Inflammatory macrophage (primary cell): ENCODE results near the gene FLNB.

Experiments used
- DNase-seq, 2 donors: peaks; one replicate each; pipeline ENCODE4 v3.0.0-alpha.2; 2020 to 2022

The FLNB gene

DNA sequence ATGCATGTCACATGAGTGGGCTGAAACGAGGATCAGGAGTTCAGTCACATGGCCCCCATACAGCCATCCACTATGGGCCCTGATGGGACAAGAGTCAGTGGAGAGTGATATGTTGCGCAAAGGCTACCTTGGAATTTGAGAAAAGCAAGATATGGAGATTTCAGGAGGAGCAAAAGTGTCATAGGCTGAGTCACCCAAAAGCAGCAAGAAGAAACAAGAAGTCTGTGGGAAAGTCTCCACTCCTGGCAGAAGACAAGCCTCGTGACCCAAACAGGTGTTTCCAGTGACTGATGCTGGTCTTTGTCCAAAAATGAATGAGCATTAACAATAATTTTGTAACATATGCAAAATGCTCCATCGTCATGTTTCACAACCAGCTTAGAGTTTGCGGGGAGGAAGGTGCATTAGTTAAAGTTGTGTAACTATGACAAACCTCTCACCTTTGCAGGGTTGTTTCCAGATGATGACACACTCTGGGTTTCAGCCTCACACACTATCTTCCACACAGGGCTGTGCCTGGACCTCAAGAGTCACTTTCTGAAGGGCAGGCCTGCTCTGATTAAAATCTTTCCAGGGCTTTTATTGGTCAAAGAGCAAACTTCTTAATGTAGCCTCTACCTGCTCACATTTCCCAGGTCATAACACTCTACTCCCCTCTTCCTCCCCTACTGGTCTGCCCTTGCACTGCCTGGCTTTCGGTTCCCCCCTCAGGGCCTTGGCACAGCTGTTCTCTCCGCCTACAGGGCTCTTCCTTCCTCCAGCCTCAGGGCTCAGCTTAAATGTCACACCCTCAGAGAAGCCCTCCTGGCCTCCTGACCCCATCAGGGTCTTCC is 206.5 kb downstream of the FLNB start:
- DNase-seq: peak; percentile 77 to 82

DNA sequence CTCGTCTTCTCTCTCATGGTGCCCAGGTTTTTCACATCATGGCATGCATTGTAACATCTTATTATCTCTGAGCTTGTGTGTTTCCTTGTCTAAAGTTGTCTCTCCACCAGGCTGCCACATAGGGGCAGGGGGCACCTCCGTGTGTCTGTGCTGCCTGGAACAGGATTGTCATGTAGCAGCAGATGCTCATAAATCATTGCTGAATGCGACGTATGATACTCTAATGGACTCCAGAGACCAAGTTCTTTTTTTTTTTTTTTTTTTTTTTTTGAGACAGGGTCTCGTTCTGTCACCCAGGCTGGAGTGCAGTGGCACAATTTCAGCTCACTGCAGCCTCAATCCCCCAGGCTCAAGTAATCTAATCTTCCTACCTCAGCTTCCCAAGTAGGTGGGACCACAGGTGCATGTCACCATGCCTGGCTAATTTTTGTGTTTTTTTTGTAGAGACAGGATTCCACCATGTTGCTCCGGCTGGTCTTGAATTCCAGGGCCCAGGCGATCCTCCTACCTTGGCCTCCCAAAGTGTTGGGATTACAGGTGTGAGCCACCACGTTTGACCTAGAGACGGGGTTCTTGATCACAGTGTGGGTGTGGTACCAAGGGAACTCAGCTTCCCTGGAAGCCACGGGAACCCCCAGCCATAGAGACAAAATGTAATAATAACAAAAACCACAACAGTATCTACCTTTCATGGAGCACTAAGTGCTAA is 207.2 kb downstream of the FLNB start:
- DNase-seq: no peak

GRCh38 chr3:58216496-58217195 is 208.4 kb downstream of the FLNB start:
- DNase-seq: no peak

DNA sequence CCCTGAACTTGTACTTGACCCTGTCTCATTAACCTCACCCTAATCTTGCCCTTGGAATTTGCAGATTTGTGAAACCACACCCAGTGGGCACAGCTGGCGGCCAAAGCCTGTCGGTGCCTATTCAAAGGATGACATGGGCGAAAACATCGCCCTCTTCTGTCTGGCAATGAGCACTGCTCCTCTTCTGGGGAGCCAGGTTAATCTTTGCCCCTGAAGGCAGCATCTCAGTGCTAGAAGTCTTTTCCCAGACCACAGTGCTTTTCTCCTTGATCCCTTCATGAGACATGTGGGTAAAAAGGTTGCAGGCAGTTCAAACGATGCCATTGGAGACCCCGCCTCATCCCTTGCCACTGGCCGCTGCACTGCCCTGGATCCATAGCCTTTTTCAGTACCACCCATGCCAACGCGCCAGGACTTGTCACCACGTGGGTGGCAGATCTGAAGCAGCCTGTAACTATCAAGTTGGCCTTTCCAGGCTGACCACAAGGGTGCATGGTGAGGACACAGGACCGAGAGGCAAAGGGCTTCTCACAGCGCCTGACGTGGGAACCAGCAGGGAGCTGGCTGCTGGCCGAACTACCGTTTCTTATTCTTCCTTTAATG is 209.1 kb downstream of the FLNB start:
- DNase-seq: peak; percentile 94 to 95

DNA sequence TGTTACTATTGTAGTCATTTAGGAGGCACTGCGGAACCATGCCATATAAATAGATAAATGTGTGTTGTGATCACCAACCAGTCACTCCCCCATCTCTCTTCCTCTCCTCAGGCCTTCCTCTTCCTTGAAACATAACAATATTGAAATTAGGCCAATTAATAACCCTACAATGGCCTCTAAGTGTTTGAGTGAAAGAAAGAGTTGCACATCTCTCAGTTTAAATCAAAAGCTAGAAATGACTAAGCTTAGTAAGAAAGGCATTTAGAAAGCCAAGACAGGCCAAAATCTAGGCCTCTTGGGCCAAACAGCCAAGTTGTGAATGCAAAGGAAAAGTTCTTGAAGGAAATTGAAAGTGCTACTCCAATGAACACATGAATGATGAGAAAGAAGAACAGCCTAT is 210.7 kb downstream of the FLNB start:
- no peak for DNase-seq
